GM20000 (cell line): ENCODE data around the gene KCNQ2.

Experiments
- DNase-seq: peaks from one replicate; pipeline ENCODE4 v3.0.0; 2012; ENCODE audit warnings: low spot score
- CTCF ChIP-seq: IDR thresholded peaks from 2 replicates; pipeline ENCODE4 v1.5.1; 2012; ENCODE audit warnings: mild to moderate bottlenecking, control low read depth; ENCODE audit errors: extremely low read depth, missing control alignments

Gene KCNQ2

GRCh38 chr20:63402860-63403220 is 69.6 kb downstream of the KCNQ2 start:
- TF ChIP-seq CTCF, result no peak

GRCh38 chr20:63402181-63402859 is 70.1 kb downstream of the KCNQ2 start:
- no peak for TF ChIP-seq CTCF
- no peak for DNase-seq

More at GRCh38 chr20:63402860-63403220, 69.6 kb downstream of the KCNQ2 start:
- DNase-seq, result no peak

GRCh38 chr20:63401384-63402110 is 70.9 kb downstream of the KCNQ2 start:
- DNase-seq, result no peak
- TF ChIP-seq CTCF, result no peak

GRCh38 chr20:63400486-63401210 is 71.8 kb downstream of the KCNQ2 start:
- no peak for DNase-seq
- no peak for TF ChIP-seq CTCF

GRCh38 chr20:63399596-63400375 is 72.7 kb downstream of the KCNQ2 start:
- DNase-seq, result no peak
- TF ChIP-seq CTCF, result no peak

GRCh38 chr20:63398744-63399514 is 73.5 kb downstream of the KCNQ2 start:
- TF ChIP-seq CTCF, result no peak
- DNase-seq, result no peak
